ENCODE measurements around the gene ANTXRL.
"Not testable (repeated sequence)": the region's sequence is repeated elsewhere in the genome, so short reads cannot be mapped to it uniquely, and the experiment has no call there.

Gene ANTXRL

GRCh38 chr10:46253076-46254006 is 33.5 kb upstream of the ANTXRL start:
- no peak for TF ChIP-seq CTCF (conservative IDR thresholded peaks at IDR 0.05)

GRCh38 chr10:46254007-46254383 is 32.8 kb upstream of the ANTXRL start:
- H3K27ac ChIP-seq: no peak overlapping the region
- no peak for TF ChIP-seq CTCF (conservative IDR thresholded peaks at IDR 0.05)

More at GRCh38 chr10:46253076-46254006, 33.5 kb upstream of the ANTXRL start:
- no peak overlapping the region for H3K27ac ChIP-seq

GRCh38 chr10:46254467-46254866 is 32.3 kb upstream of the ANTXRL start:
- no peak for TF ChIP-seq CTCF (conservative IDR thresholded peaks at IDR 0.05)
- no peak overlapping the region for H3K27ac ChIP-seq

GRCh38 chr10:46255210-46255609 is 31.6 kb upstream of the ANTXRL start:
- not testable (repeated sequence) for H3K27ac ChIP-seq

DNA sequence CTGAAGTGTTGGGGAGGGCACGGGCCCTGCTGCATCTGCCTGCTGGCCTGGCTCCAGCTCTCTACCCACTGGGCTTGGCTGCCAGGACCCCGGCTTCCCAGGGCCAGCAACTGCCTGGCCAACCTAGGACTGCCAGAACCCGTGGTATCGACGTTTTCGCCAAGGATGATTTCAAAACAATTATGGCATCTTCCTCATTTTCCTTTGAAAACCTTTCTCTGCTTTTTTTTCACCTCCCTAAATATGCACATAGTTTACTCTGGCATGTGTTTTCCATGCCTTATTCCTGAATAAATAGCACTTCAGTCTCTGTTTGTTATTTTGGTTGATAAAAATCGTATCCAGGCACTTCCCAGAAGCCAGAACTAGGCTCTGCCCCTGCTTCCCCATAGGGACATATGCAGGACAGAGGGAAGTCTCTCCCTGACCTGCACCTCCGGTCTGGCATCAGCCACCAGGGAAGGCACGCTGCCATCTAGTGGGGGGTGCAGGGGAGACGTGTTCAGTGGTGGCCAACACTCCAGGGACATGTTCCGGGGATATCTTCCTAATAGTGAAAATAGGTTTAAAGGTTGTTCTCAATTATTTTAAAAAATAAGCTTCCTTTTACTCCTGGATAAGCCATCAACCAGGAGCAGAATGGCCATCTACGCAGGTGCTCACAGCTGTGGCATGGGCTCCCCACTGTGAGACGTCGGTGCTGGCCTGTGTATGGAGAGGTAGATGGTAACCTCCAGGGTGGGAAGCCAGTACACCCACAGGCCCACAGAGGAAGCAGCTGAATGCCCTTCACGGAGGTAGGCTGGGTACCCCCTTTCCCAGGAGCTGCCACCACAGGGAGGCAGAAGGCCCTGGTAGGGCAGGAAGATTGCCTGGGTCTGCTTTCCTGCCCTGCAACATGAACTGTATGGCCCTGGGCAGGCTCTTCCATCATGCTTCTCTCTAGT is 30.7 kb upstream of the ANTXRL start:
- H3K27ac ChIP-seq: peak overlapping the region; percentile 47
- TF ChIP-seq CTCF (conservative IDR thresholded peaks at IDR 0.05): peak; percentile 71

DNA sequence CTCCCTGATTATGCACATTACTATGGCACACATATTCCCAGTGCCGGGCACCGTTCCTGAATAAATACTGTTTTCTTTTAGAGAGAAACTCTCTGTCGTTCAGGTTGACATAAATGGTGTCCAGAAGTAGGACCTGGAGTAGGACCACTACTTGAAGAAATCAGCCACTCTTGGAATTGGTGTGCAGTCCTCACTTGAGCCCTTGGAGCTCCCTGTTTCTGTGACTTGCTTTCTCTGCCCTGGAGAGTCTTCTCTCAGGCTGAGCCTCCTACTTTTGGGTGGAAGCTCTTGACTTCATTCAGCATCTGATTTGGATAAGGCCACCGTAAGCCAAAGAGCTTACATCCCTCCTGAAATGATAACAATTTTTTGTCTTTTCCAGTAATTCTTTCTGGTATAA is 29.7 kb upstream of the ANTXRL start:
- no peak overlapping the region for H3K27ac ChIP-seq
- no peak for TF ChIP-seq CTCF (conservative IDR thresholded peaks at IDR 0.05)

DNA sequence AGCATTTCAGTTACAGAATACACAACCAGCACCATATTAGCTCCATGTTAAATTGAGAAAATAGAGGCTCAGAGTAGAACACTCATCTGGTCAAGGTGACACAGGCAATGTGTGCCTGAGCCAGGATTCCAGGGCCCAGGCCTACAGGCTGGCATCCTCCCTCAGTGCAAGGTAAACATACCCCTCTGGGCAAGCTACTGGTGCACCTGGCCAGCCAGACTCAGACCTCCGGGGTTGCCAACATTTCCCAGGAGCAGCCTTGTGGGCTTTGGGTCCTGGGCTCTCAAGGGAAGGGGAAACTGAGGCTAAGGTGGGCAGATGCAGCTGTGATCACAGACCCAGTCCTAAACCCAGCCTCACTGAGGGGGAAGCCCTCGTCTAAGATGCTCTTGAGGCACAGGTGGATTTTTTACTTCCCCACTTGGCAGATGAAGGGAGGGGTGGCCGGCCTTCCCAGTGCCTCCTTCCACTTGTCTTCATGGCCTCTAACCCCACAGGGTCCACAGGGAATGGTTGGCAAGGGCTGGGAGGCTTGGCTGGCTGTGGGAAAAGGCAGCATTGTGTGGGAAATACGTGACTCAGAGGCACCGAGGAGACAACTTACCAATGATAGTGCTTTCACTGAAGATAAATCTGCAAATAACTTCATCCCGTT is 23.8 kb upstream of the ANTXRL start:
- not testable (repeated sequence) for H3K27ac ChIP-seq

DNA sequence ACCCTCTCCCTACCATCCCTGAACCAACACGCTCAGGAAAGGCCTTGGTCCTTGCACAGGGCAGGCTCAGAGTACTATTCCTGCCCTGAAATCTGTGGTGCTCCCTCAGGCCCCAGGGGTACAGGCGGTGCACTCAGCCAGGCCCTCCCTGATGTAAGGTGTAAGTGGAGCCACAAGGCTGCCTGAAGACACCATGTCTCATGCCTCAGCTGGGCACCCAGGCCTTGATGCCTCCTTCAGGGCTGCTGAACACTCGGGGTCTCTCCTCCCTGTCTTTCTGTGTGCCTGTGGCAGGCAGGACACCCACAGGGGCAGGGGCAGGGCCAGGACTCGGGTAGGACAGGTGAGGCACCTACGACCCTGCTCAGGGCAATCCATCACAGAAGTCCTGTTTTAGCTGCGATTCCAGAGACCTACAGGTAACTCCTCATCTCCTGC is 22.9 kb upstream of the ANTXRL start:
- no peak for TF ChIP-seq CTCF (conservative IDR thresholded peaks at IDR 0.05)
- H3K27ac ChIP-seq: no peak overlapping the region

All from VCaP (cell line).